Measurements from ENCODE around the gene NDUFB4.

Gene NDUFB4

GRCh38 chr3:120597445-120598049 is 1.4 kb downstream of the NDUFB4 start:
- peak overlapping the region; percentile 76 to 98 (median 95) for H3K27ac Mint-ChIP-seq
- no peak for TF ChIP-seq CTCF (IDR thresholded peaks at IDR 0.05; ENCODE audit: unreplicated experiment in 3 of 3)
- H3K9me3 Mint-ChIP-seq: no peaks in the 10 kb centered on the region
- H3K36me3 Mint-ChIP-seq (ENCODE audit: low read depth): peaks cover 19% of the 10 kb centered on the region
- H3K4me1 Mint-ChIP-seq: peaks cover 8% of the 10 kb centered on the region
- H3K4me3 Mint-ChIP-seq: no peak overlapping the region
- no peaks in the 10 kb centered on the region for H3K27me3 Mint-ChIP-seq (ENCODE audit: low read depth)

- H3K27ac Mint-ChIP-seq: no peak overlapping the region
- H3K27me3 Mint-ChIP-seq (ENCODE audit: low read depth): no peaks in the 10 kb centered on the region
- H3K36me3 Mint-ChIP-seq (ENCODE audit: low read depth): peaks cover 27% of the 10 kb centered on the region
- no peaks in the 10 kb centered on the region for H3K9me3 Mint-ChIP-seq
- H3K4me1 Mint-ChIP-seq: peaks cover 8% of the 10 kb centered on the region
- no peak overlapping the region for H3K4me3 Mint-ChIP-seq
- TF ChIP-seq CTCF (IDR thresholded peaks at IDR 0.05; ENCODE audit: unreplicated experiment in 3 of 3): no peak
These were observed 3.1 kb downstream of the NDUFB4 start for GRCh38 chr3:120599211-120599610.

GRCh38 chr3:120601554-120601953 is 5.4 kb downstream of the NDUFB4 start:
- H3K9me3 Mint-ChIP-seq: no peaks in the 10 kb centered on the region
- H3K27me3 Mint-ChIP-seq (ENCODE audit: low read depth): no peaks in the 10 kb centered on the region
- H3K4me3 Mint-ChIP-seq: peak overlapping the region in 1 of 3 experiments; percentile 21
- no peak for TF ChIP-seq CTCF (IDR thresholded peaks at IDR 0.05; ENCODE audit: unreplicated experiment in 3 of 3)
- H3K4me1 Mint-ChIP-seq: peaks cover 8% of the 10 kb centered on the region
- peak overlapping the region; percentile 55 to 81 (median 70) for H3K27ac Mint-ChIP-seq
- peaks cover 27% of the 10 kb centered on the region for H3K36me3 Mint-ChIP-seq (ENCODE audit: low read depth)

GRCh38 chr3:120602682-120603081 is 6.5 kb downstream of the NDUFB4 start:
- Mint-ChIP-seq H3K36me3 (ENCODE audit: low read depth) (peaks cover 24% of the 10 kb centered on the region), H3K9me3 (no peaks in the 10 kb centered on the region), H3K4me1 (peaks cover 8% of the 10 kb centered on the region), H3K27ac (peak overlapping the region in 1 of 3 experiments; percentile 6), H3K27me3 (ENCODE audit: low read depth) (no peaks in the 10 kb centered on the region), H3K4me3 (no peak overlapping the region)
- no peak for TF ChIP-seq CTCF (IDR thresholded peaks at IDR 0.05; ENCODE audit: unreplicated experiment in 3 of 3)

GRCh38 chr3:120604382-120604781 is 8.2 kb downstream of the NDUFB4 start:
- peaks cover 24% of the 10 kb centered on the region for H3K36me3 Mint-ChIP-seq (ENCODE audit: low read depth)
- H3K4me1 Mint-ChIP-seq: peaks cover 8% of the 10 kb centered on the region
- TF ChIP-seq CTCF (IDR thresholded peaks at IDR 0.05; ENCODE audit: unreplicated experiment in 3 of 3): no peak
- no peaks in the 10 kb centered on the region for H3K27me3 Mint-ChIP-seq (ENCODE audit: low read depth)
- no peaks in the 10 kb centered on the region for H3K9me3 Mint-ChIP-seq
- no peak overlapping the region for H3K4me3 Mint-ChIP-seq
- H3K27ac Mint-ChIP-seq: no peak overlapping the region

GRCh38 chr3:120604784-120605183 is 8.6 kb downstream of the NDUFB4 start:
- H3K4me3 Mint-ChIP-seq: no peak overlapping the region
- H3K4me1 Mint-ChIP-seq: peaks cover 8% of the 10 kb centered on the region
- peaks cover 24% of the 10 kb centered on the region for H3K36me3 Mint-ChIP-seq (ENCODE audit: low read depth)
- no peak for TF ChIP-seq CTCF (IDR thresholded peaks at IDR 0.05; ENCODE audit: unreplicated experiment in 3 of 3)
- no peak overlapping the region for H3K27ac Mint-ChIP-seq
- H3K9me3 Mint-ChIP-seq: no peaks in the 10 kb centered on the region
- H3K27me3 Mint-ChIP-seq (ENCODE audit: low read depth): no peaks in the 10 kb centered on the region

Measured in nephron (organoid).